C4-2B (cell line): ENCODE data around the gene LOC128125822.

Experiments
- ZFX ChIP-seq: fragments of 450-650 bp; IDR thresholded peaks from 2 replicates; pipeline ENCODE4 v1.6.1; 2017
- TF ChIP-seq, protein P1 (sequence below): fragments of 450-650 bp; conservative IDR thresholded peaks from 2 replicates; pipeline ENCODE4 v1.5.1; 2017; ENCODE audit warnings: mild to moderate bottlenecking

DNA sequence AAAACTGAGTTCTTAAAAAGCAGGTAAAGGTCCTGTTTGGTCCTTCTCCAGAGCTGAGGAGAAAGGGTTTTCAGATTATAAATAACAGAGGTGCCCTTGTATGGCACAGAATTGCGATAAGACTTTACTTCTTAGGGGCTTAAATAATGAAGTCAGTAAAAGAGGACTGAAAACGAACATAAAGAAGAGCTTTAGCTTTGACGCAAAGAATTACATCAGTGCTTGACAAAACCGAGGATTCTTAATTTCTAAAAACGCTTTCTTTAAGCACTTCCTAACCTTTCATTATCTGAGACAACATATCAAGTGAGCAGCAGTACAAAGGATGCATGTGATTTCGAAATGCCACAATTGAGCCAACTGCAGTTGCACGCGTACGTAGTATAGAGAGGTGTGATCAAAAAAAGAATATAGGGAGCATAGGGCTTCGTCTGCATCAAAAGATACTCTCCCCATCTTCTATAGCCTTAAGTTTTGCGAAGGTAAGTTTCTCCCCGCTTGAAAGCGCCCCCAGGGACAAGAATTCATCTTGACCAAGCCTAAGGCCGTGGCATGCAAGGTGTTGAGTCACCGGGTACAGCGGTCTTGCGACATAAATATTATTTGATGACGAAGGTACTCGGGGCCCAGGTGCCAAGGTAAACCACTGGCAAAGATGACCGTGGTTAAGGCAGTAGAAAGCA is 778 bp upstream of the LOC128125822 start:
- TF ChIP-seq, protein P1, sequence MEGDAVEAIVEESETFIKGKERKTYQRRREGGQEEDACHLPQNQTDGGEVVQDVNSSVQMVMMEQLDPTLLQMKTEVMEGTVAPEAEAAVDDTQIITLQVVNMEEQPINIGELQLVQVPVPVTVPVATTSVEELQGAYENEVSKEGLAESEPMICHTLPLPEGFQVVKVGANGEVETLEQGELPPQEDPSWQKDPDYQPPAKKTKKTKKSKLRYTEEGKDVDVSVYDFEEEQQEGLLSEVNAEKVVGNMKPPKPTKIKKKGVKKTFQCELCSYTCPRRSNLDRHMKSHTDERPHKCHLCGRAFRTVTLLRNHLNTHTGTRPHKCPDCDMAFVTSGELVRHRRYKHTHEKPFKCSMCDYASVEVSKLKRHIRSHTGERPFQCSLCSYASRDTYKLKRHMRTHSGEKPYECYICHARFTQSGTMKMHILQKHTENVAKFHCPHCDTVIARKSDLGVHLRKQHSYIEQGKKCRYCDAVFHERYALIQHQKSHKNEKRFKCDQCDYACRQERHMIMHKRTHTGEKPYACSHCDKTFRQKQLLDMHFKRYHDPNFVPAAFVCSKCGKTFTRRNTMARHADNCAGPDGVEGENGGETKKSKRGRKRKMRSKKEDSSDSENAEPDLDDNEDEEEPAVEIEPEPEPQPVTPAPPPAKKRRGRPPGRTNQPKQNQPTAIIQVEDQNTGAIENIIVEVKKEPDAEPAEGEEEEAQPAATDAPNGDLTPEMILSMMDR = no peak
- TF ChIP-seq ZFX = no peak
